NCI-H2227 (cell line): ENCODE measurements around the gene CRISPLD2.

Experiments used
- DNase-seq: peaks from one replicate; lab custom pipeline; 2025; ENCODE audit not compliant: unreplicated experiment; lab: John Stamatoyannopoulos, UW

CRISPLD2 gene

DNA sequence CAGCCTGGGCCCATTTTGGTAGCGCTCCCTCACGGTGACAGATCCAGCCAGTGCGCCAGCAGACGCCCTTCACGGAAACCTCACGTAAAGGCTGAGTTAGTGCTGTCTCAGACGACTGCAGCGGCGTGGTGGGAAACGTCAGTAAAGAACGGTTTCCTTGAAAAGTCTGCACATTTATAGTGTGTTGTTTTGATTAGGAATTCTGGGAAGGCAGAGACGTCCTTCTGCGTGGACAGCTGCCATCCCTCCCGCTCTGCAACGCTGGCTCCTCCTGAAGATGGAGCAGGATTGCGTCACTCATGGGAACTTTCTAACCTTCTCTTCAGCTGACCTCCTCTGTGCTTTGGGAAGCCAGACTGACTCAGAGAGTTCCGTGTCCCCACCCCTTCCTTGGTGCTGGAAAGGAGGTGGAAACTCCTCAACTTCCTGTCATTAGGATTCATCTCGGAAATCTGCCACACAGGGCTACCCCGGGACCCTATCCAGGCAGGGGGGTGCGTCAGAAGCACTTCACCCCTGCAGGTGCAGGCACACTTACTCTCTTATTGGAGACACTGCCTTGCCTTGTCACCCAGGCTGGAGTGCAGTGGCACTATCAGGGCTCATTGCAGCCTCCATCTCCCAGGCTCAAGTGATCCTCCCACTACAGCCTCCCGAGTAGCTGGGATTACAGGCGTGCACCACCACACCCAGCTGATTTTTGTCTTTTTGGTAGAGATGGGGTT is 24.3 kb upstream of the CRISPLD2 start:
- DNase-seq: no peak

DNA sequence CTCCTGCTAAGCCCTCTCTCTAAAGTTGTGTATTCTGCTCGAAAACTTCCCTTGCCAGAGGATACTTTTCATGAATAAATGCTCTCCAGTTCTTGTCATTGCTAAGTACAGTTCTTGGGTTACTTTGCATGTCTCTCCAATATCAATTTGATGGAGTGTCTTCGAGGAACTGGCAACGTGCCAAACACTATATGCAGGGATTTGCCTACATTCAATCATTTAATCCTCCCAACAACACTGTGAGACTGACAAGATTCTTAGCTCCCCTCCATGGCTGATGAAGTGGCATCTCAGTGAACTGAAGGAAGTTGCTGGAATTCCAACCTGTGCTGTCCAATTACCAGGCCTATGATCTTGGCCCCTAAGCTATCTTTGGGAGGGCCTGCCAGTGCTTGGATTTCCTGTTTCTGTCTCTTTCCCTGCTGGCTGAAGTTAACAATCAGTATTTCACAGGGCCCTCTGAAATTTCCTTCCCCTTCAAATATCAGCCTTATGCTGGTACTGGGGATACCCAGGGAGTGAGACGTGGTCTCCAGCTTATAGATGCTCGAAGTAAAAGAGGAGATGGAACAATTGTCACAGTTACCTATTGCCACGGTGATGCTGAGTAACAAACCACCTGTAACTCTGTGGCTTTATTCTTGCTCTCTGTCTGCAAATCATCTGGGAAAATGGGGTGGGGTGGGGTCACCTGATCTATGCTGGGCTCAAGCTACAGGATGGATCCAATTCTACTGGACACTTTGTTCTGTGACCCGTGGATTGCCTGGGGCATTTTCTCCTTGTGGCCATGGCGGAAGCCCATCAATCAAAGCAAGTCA is 19.4 kb upstream of the CRISPLD2 start:
- DNase-seq: no peak

DNA sequence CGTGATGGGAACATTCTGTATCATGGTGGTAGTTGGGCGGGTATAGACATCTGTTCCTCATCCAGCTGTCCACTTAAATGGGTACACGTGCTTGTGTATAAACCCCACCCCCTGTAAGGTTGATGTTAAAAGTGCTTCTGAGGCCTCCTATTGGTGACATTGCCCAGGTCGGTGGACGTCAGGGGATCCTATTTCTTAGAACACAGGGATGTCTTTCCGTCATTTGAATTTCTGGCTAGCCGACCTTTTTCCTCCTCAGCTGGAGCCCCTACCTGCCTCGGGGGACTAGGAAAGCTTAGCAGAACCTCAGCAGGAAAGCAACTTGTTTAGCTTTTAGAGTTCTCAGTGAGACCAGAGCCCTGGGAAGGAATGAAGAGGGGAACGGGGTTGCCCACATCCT is 16.6 kb upstream of the CRISPLD2 start:
- no peak for DNase-seq

DNA sequence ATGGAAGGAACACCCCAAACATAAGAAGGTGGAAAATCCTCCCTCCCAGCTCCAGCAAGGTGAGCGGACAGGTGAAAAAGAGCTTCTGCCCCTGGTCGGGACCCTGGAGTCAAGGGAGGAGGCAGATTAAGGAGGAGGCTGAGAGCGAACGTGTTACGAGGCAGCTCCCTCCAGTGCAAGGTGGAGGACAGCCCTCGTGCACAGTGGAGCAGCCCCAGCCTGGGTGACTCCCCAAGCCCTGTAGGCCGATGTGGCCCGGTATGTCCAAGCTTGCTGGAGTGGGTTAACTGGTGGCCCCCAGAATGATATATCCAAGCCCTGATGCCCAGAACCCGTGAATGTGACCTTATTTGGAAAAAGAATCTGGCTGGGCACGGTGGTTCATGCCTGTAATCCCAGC is 15.5 kb upstream of the CRISPLD2 start:
- DNase-seq: no peak

- DNase-seq: no peak
Measured at GRCh38 chr16:84806256-84806889, 13.4 kb upstream of the CRISPLD2 start.

GRCh38 chr16:84806890-84807258 is 12.9 kb upstream of the CRISPLD2 start:
- DNase-seq: no peak

- no peak for DNase-seq
Measured at GRCh38 chr16:84807776-84808175, 12.0 kb upstream of the CRISPLD2 start.

DNA sequence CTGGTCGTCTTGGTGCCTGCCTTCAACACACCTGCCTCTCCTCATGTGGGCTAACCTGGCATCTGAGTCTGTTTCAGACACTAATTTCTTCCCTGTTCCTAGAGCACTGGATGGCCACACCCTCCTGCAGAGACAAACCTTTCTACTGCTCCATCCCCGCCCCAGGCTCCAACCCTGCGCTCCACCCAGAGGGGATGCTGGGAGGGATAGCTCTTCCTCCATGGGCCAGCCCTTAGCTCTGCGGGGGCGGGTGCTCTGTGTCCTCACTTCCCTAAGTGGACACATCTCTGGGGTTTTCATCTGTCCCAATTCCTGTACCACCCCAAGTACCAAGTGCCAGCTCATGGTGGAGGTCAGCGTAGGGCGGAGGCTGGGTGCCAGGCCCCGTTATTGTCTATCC is 11.0 kb upstream of the CRISPLD2 start:
- no peak for DNase-seq

- DNase-seq: no peak
Measured at GRCh38 chr16:84810518-84811273, 9.1 kb upstream of the CRISPLD2 start.

GRCh38 chr16:84811529-84811928 is 8.3 kb upstream of the CRISPLD2 start:
- no peak for DNase-seq

- no peak for DNase-seq
Measured at GRCh38 chr16:84813141-84813934, 6.4 kb upstream of the CRISPLD2 start.

- DNase-seq: no peak
Measured at GRCh38 chr16:84815462-84815861, 4.3 kb upstream of the CRISPLD2 start.

DNA sequence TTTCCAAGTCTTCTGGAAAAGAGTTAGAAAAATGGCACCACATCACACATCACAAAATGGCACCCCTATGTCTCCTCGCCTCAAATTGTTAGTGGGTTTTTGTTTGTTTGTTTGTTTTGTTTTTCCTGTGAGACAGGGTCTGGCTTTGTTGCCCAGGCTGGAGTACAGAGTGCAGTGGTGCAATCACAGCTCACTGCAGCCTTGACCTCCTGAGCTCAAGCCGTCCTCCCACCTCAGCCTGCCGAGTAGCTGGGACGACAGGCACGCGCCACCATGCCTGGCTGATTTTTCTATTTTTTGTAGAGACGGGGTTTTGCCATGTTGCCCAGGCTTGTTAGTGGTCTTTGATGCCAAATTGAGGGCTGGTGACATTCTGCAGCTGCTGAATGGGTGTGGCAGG is 3.8 kb upstream of the CRISPLD2 start:
- no peak for DNase-seq

GRCh38 chr16:84816485-84816884 is 3.3 kb upstream of the CRISPLD2 start:
- DNase-seq: no peak

DNA sequence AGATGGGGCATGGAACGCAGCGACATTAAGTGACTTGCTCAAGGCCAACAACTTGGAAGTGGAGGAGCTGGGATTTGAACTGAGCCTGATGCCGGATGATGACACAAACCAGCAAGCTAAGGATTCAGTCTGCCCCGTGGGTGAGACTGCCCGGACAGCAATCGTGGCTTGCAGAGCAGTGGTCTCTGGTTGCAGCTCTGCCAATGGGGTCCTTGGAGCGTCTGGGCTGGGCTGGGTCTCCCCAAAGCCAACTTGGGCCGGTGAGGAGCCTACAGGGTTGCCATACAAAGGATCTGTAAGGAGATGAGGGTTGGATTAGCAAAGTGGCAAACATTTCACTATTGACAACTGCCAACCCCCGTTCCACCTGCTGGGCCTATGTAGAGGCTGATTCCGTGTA is 2.6 kb upstream of the CRISPLD2 start:
- DNase-seq: no peak

- DNase-seq: no peak
Measured at GRCh38 chr16:84817613-84818012, 2.2 kb upstream of the CRISPLD2 start.

- DNase-seq: no peak
Measured at GRCh38 chr16:84818133-84818532, 1.7 kb upstream of the CRISPLD2 start.

DNA sequence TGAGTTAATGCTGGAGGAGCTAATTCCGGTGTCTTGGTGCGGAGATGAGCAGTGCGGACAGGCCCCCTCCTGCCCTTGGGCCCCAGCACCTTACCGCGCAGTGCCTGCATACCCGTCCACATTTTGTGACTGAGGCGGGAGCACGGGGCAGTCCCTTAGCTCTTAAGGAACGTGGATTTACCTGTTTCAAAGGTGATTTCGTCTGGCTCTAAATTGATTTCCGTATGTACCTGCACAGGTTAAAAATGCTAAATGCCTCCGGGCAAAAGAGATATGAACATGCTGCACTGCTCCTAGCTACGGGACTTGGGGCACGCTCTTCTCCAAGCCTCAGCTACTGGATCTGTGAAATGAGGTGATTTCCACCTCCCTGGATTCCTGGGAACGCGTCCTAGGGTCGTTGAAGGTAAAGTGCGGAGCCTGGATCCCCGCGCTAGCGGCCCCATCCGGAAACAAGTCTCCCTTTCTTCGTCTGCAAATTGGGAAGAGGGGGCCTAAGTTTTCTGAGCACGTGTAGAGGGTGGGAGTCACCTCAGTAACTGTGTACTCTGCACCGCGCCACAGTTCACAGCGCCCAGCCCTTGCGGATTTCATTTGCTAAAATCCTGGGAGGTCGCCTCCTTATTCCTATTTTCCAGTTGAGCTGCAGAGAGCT is 669 bp upstream of the CRISPLD2 start:
- DNase-seq: no peak

- peak; percentile 11 for DNase-seq
Measured at GRCh38 chr16:84820305-84820684, 510 bp downstream of the CRISPLD2 start.

DNA sequence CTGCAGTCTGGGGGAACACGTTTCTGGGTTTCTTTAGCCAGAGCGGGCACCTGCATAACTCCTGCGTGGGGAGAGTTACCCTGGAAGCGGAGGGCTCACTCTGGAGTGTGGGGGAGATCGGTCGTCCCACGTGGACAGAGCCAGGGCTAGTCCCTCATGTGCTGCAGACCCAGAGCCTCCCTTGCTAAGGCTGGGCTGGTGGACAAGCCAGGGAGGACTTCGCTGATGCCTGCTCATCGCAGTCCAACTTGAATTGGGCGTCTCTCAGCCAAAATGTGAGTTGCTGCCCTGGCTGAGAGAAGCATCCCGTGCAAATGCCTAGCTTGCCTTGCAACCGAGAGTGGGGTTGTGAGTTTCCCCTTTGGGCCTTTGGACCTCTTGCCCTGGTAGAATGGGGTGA is 986 bp downstream of the CRISPLD2 start:
- no peak for DNase-seq
